T-helper 17 cell (primary cell): ENCODE data around the gene EVX2. TPM values are rescaled to one million over a fixed set of nuclear protein-coding genes. Genes with fewer than 3 reads are reported as not detected.

Experiments
- ATAC-seq: fragments of 150-1000 bp; cut with Tn5 transposase; 2 replicates; pipeline ENCODE4 v1.10.0; 2021; ENCODE audit warnings: mild to moderate bottlenecking, moderate library complexity
- DNase-seq, 3 donors: peaks; one replicate each; pipeline versions ENCODE4 v3.0.0 to v3.0.0-alpha.2; 2020 to 2021
- H3K9me3 ChIP-seq: one replicate; pipeline ENCODE4 v1.7.0; 2013; ENCODE audit warnings: low read length, mild to moderate bottlenecking; ENCODE audit not compliant: control insufficient read depth, poor library complexity, severe bottlenecking
- H3K27ac Mint-ChIP-seq: one replicate; pipeline ENCODE4 v1.8.0; 2022; ENCODE audit warnings: mild to moderate bottlenecking, moderate library complexity, mixed read lengths
- H3K27me3 Mint-ChIP-seq: one replicate; pipeline ENCODE4 v1.8.0; 2022; ENCODE audit warnings: mixed read lengths
- H3K36me3 Mint-ChIP-seq: one replicate; pipeline ENCODE4 v1.8.0; 2022; ENCODE audit warnings: low read depth, mixed read lengths
- H3K4me1 Mint-ChIP-seq: one replicate; pipeline ENCODE4 v1.8.0; 2022; ENCODE audit warnings: mild to moderate bottlenecking, mixed read lengths
- H3K4me3 Mint-ChIP-seq: one replicate; pipeline ENCODE4 v1.8.0; 2022; ENCODE audit warnings: mild to moderate bottlenecking, moderate library complexity, mixed read lengths
- total RNA-seq, 4 donors: library from RNA in 2 of 4; stranded (reverse) in 2 of 4; gene quantifications; one replicate each; pipeline ENCODE4 v1.2.3 and lab custom pipeline; 2022 to 2026

EVX2 gene
- total RNA-seq (not detected), total RNA-seq (lab: John Stamatoyannopoulos, UW) (0 reads per million in 2 donors)

DNA sequence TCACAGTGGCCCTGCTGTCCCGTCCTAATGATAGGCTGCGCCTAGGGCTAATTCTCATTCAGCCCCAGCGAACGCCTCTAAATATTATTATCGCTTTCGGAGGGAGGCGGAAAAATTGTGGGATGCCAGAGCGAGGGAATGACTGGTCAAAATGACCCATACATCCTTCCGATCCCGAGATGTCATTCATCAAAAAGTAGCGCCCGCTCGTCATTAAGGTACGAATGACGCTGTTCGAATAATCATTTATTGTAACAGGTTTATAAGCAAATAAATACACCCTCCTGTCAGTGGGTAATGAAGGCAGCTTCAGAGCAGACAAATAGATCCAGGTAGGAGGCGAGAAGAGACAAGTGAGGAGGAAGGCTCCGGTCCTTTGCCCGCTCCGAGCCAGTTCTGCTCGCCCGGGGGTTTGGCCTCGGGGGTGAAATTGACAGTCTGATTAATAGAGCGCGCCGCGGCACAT is at the start of gene EVX2:
TSS of gene EVX2 (minus strand) at position 167 of the 466 bp plus-strand sequence. CDS start 186 bp downstream, outside the sequence.
- peaks cover 7% of the 10 kb centered on the region for H3K4me1 Mint-ChIP-seq
- DNase-seq, result no peak
- H3K4me3 Mint-ChIP-seq, result peak within 1 kb of the TSS; percentile 66

DNA sequence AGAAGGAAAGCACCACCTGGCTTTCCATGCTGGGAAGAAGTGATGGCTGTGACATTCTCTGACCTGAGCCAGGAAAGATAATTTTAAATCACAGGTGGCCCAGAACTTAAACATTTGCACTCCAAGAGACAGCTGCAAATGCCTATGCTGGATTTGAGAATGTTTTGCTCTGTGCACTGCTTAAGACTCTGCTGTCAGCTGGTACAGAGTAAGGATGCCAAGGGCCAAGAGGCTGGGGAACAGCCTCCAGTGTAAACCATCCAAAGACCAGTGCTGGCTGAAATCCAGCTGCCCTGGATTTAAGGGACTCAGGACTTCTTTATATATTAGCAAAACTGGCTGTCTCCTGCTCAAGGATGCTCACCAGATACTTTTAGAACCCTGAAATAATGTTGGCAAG is 49.6 kb upstream of the EVX2 start:
- Mint-ChIP-seq H3K27me3 (peaks cover 76% of the 10 kb centered on the region), H3K36me3 (peaks cover 8% of the 10 kb centered on the region), H3K4me1 (peaks cover 13% of the 10 kb centered on the region), H3K4me3 (no peak overlapping the region), H3K27ac (no peak overlapping the region)
- DNase-seq (no peak), ATAC-seq (no peak)
- H3K9me3 ChIP-seq, result peaks cover 4% of the 10 kb centered on the region

More for the DNA sequence above, at the start of gene EVX2:
- Mint-ChIP-seq H3K36me3 (peaks cover 4% of the 10 kb centered on the region), H3K27me3 (peaks cover 81% of the 10 kb centered on the region), H3K27ac (peak within 1 kb of the TSS; percentile 88)
- no peak for ATAC-seq
- H3K9me3 ChIP-seq, result peaks cover 6% of the 10 kb centered on the region

DNA sequence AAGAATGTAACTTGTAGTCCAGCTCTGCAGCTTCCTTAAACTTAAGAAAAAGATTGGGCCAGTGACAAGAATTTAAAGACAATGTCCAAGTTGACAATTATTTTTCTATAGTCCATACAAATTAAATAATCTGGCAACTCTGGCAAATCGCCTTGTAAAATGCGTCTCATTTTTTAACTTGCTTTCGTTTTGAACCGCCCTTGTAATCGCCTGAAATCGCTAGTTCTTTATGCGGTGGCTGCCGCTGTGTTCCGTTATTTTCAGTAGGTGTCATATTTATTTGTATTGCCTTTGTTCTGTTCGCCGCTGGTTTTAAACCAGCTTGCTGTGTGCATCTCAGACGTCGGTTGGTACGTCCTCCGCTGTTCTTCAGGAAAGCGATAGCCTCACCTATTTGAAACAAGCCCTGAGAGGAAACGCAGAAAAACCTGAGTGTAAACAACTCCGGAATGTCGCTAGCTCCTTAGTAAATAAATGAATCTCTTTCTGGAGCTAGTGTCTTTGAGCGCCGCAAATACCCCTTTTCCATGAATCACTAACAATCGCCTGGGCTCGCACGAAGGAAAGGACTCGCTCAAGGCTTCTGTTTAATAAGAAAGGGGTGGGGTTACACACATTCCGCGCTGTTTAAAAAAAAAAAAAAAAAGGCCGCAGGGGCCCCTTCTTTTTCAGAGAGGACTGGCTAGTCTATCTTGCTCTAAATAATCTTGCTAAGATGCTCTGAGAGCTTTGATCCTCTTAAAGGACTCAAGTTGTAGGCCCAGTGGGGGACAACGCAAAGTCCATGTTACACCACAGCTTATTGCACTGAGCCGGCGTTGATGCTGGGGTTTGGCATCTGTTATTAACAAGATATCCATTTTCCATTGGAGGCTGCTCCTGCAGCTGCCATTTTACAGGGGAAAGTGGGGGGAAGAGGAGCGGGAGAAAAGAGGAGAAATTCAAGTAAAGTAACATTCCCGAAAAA is 48.7 kb upstream of the EVX2 start:
- Mint-ChIP-seq H3K27me3 (peaks cover 76% of the 10 kb centered on the region), H3K4me3 (peak overlapping the region; percentile 68), H3K4me1 (peaks cover 13% of the 10 kb centered on the region), H3K36me3 (peaks cover 7% of the 10 kb centered on the region), H3K27ac (peak overlapping the region; percentile 89)
- ATAC-seq (no peak), DNase-seq (no peak)
- no peaks in the 10 kb centered on the region for H3K9me3 ChIP-seq

DNA sequence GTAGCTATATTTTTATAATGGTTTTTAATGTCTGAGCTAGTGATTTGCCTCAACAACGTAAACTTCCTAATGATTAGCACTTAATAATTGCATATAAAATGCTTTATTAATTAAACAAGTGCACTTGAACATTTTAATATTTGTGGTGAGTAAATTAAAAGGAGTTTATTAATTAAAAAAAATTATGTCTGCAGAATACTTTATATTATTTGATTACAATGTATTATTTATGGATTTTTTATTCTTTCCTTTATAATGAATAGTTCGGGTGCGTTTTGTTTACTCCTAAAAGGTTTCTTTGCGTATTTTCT is 48.0 kb upstream of the EVX2 start:
- Mint-ChIP-seq H3K36me3 (peaks cover 6% of the 10 kb centered on the region), H3K4me3 (peak overlapping the region; percentile 68), H3K27ac (peak overlapping the region; percentile 89), H3K4me1 (peaks cover 11% of the 10 kb centered on the region), H3K27me3 (peaks cover 76% of the 10 kb centered on the region)
- no peak for ATAC-seq
- DNase-seq, result no peak
- H3K9me3 ChIP-seq, result no peaks in the 10 kb centered on the region

DNA sequence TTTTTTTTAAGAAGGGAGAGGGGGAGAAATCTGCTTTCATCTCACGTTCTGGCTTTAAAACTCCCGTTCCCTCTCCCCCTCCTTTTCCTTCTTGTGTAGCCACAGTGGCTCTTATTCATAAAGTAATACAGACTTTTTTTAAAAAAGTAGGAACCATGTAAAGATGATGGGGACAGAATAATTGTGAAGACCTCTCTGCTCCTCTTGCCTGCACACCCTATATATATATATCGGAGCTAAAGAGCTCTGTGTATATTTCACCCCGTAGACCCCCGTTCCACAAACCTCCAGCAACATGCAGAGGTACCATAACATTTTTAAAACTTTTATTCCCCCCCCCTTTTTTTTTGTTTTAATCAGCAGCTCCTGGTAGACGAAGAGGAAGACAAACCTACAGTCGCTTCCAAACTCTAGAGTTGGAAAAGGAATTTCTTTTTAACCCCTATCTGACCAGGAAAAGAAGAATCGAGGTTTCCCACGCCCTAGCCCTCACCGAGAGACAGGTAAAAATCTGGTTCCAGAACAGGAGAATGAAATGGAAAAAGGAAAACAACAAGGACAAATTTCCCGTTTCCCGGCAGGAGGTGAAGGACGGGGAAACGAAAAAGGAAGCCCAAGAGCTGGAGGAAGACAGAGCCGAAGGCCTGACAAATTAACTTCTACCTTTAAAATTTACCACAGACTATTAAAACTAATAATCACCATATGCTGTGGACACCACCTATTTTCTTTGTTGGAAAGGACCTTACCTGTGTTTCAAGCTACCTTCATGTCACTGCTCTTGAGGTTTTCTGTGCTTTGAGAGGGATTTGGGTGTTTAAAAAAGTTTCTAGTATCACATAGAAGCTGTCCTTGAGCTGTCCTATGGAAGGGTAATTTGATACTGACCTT is 47.4 kb upstream of the EVX2 start:
- Mint-ChIP-seq H3K27ac (peak overlapping the region; percentile 89), H3K4me1 (peaks cover 11% of the 10 kb centered on the region), H3K27me3 (peaks cover 81% of the 10 kb centered on the region), H3K4me3 (peak overlapping the region; percentile 75), H3K36me3 (peaks cover 6% of the 10 kb centered on the region)
- ATAC-seq, result no peak
- H3K9me3 ChIP-seq, result no peaks in the 10 kb centered on the region
- no peak for DNase-seq

DNA sequence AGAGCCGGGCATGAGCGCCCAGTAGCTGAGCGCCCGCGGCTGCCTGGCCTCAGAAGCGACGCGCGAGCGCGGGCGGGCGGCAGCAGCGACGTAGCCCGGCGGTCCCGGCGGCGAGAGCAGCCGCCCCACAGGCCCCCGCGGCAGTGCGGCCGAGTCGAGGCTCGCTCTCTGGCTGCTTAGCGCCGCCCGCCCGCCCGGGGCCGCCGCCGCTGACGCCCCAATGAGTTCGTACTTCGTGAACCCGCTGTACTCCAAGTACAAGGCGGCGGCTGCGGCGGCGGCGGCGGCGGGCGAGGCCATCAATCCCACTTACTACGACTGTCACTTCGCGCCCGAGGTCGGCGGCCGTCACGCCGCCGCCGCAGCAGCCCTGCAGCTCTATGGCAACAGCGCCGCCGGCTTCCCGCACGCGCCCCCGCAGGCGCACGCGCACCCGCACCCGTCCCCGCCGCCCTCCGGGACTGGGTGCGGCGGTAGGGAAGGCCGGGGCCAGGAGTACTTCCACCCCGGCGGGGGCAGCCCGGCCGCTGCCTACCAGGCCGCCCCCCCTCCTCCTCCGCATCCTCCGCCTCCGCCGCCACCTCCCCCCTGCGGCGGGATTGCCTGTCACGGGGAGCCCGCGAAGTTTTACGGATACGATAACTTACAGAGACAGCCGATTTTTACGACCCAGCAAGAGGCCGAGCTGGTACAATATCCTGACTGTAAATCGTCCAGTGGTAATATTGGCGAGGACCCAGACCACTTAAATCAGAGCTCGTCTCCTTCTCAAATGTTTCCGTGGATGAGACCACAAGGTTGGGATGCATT is 46.6 kb upstream of the EVX2 start:
- H3K9me3 ChIP-seq, result no peaks in the 10 kb centered on the region
- Mint-ChIP-seq H3K27ac (peak overlapping the region; percentile 89), H3K4me1 (peaks cover 13% of the 10 kb centered on the region), H3K27me3 (peaks cover 81% of the 10 kb centered on the region), H3K4me3 (peak overlapping the region; percentile 75), H3K36me3 (peaks cover 5% of the 10 kb centered on the region)
- no peak for DNase-seq
- no peak for ATAC-seq

DNA sequence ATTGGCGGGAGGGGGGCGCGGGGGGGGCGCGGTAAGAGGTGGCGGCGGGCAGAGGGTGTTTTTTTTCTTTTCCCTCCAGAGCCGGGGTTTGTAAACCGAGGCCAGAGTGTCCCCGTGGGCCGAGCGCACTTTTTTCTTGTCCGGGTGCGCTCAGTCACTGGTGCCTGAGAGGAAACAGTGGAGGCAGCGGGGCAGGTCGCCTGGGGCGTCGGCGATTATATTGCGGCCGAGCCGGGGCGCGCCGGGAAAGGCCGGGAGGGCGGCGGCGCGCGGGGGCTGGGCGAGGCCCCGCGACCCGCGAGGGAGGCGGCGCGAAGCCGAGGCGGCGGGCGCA is 46.0 kb upstream of the EVX2 start:
- Mint-ChIP-seq H3K36me3 (peaks cover 6% of the 10 kb centered on the region), H3K4me1 (peaks cover 13% of the 10 kb centered on the region), H3K4me3 (peak overlapping the region; percentile 60), H3K27ac (no peak overlapping the region), H3K27me3 (peaks cover 81% of the 10 kb centered on the region)
- DNase-seq (no peak), ATAC-seq (no peak)
- no peaks in the 10 kb centered on the region for H3K9me3 ChIP-seq

DNA sequence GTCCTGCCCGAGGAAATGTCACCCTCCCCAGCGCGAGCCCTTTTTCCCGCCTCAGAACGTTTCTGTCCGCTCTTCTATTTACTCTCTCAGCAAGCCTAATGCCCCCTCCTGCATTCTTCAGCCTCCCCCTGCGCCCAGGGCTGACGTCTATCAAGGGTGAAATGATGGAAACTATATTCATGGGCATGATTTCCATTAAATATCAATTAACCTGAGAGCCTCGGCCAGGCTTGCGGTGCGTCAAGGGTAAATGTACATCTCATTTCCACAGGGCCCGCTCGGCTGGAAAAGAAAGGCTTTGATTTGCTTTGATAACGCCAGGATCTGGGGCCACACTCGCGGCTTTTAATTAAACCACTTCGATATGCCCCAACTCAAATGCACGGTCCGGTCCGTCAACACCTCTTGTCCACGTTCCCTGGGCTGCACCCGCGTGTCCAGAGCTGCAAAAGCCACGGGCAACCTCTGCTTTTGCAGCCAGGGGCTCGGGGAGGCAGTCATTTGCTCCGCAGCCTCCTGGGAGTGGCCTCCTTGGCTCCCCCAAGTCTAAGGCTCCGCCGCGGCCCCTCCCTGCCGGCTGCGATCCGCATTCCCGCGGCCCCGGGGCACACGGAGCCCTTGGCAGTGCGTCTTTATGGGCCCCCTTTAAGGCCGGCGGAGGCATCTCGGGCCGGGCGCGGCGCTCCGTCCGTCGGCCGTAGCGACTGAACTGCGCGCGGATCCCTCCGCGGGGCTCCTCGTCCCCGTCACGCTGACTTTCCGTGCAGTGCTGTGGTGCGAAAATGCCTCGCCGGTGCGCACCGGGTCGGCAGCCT is 45.4 kb upstream of the EVX2 start, which contains the start of gene HOXD8:
TSS of gene HOXD8 (plus strand) at position 724 of the 815 bp plus-strand sequence. CDS start 662 bp downstream, outside the sequence.
- DNase-seq, result no peak
- H3K36me3 Mint-ChIP-seq, result peaks cover 7% of the 10 kb centered on the region
- peak within 1 kb of the TSS; percentile 77 for H3K27ac Mint-ChIP-seq
- ATAC-seq, result no peak
- H3K27me3 Mint-ChIP-seq, result peaks cover 81% of the 10 kb centered on the region
- H3K9me3 ChIP-seq, result no peaks in the 10 kb centered on the region
- H3K4me1 Mint-ChIP-seq, result peaks cover 13% of the 10 kb centered on the region
- peak within 1 kb of the TSS; percentile 75 for H3K4me3 Mint-ChIP-seq

DNA sequence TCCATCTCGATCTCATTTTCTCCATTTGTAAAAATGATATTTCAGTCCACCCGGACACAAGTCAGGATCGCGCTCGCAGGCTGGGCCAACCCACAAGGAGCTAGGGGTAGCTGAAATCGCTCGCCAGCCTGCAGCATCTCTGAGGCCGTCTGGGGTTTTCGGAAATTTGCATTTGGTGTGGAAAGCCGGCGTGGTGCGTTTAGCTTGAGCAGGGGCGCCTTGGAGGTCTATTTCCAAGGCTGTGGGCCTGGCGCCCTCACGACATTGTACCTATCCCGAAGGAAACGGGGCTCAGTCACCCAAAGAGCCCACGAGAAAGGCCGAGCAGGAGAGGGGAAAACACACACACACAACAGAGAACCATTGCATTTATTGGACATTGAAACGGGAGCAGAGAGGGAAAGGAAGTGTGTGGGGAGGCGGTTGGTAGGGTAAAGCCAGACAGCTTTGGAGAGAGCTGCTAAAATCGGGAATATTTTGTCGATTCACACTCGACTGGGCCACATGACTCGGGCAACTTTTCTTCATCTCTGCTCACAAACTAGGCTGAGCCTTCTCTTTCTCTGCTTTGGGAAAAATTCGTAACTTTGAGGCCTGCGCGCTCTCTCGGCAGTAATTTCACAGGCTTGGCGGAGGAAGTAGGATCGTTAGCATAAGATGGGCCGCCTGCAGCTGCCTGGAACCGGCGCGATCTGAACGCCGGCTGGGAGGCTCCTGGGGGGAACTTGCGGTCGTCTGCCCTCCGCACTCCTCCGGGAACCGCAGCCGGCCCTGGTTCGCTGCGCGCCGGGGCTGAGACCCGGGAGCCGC is 44.6 kb upstream of the EVX2 start:
- no peak for ATAC-seq
- H3K27me3 Mint-ChIP-seq, result peaks cover 81% of the 10 kb centered on the region
- peaks cover 7% of the 10 kb centered on the region for H3K36me3 Mint-ChIP-seq
- no peaks in the 10 kb centered on the region for H3K9me3 ChIP-seq
- DNase-seq, result no peak
- peaks cover 16% of the 10 kb centered on the region for H3K4me1 Mint-ChIP-seq
- H3K4me3 Mint-ChIP-seq, result peak overlapping the region; percentile 65
- H3K27ac Mint-ChIP-seq, result peak overlapping the region; percentile 77

DNA sequence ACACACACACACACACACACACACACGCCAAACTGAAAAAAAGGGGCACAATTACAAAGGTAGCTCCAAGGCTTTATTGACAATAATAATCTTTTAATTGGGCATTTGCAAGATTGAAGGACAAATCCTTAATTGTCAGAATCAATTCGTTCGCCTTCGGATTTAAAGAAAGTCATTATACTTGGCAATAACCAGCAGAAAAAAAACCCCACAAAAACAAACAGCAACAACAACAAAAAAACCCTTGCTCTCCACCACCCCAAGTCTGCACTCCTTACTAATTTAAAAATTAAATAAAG is 44.0 kb upstream of the EVX2 start:
- no peak for DNase-seq
- peak overlapping the region; percentile 65 for H3K4me3 Mint-ChIP-seq
- H3K9me3 ChIP-seq, result no peaks in the 10 kb centered on the region
- peaks cover 7% of the 10 kb centered on the region for H3K36me3 Mint-ChIP-seq
- peaks cover 74% of the 10 kb centered on the region for H3K27me3 Mint-ChIP-seq
- H3K27ac Mint-ChIP-seq, result peak overlapping the region; percentile 77
- ATAC-seq, result no peak
- H3K4me1 Mint-ChIP-seq, result peaks cover 16% of the 10 kb centered on the region

DNA sequence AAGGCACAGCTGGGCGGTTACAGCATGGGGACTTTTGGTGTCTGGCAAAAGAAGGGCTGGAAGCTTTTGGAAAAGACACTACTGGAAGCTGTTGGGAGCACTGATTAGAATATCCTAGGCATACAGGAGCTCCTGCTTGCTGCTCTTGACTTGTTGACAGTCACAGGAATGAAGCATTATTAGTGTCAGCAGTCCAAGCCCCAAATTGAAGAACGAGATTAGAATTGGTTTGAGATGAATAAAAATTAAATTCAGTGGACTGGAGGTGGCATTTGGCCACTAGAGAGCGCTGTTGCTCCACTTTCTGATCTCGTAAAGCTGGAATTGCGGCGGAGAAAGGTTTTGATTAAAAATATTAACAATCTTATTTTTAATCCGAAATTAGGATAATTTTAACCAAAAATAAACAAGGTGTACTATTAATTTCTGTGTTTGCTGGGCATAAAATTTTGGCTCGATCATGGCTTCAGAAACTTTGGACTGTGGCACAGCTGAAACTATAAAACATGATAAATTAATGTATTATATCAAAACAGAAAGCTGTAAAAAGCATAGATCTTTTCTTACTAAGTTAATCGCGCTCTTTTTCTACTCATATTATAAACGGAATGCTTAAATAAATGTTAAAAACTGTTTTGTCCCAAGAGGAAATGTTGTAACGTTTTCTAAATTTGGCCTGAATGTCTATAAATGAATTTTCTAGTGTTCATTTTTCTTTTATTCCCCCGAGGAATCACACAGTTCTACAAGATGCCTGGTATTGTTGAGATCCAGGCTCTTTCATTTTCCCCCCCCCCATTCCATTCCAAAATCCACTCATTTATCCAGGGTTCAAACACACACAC is 43.4 kb upstream of the EVX2 start:
- peaks cover 69% of the 10 kb centered on the region for H3K27me3 Mint-ChIP-seq
- H3K4me3 Mint-ChIP-seq, result no peak overlapping the region
- no peaks in the 10 kb centered on the region for H3K9me3 ChIP-seq
- peak overlapping the region; percentile 77 for H3K27ac Mint-ChIP-seq
- peaks cover 12% of the 10 kb centered on the region for H3K4me1 Mint-ChIP-seq
- peak; percentile 40 for ATAC-seq
- H3K36me3 Mint-ChIP-seq, result peaks cover 7% of the 10 kb centered on the region
- DNase-seq, result peak; percentile 47 to 61 (median 50)
